MCF 10A (cell line): Measurements from ENCODE around the gene DDX54. TPM values are rescaled to one million over a fixed set of nuclear protein-coding genes. Genes with fewer than 3 reads are reported as not detected.

Source experiments
- BruUV-seq: library from RNA; stranded (reverse); fragments of 400-500 nt; replicated peaks from 2 replicates; lab custom pipeline; 2021; lab: Mats Ljungman, UMichigan
- CTCF ChIA-PET: fragments of 300-600 bp; sonication (Branson Sonifier 250); formaldehyde crosslinking; extraction: SDS; loops from one replicate; lab custom pipeline; 2021; ENCODE audit warnings: antibody characterized with exemption, inconsistent platforms; lab: Yijun Ruan, JAX
- POLR2A ChIA-PET: fragments of 300-600, 350-650 bp; sonication (Branson Sonifier 250); formaldehyde crosslinking; extraction: SDS; loops from one replicate; lab custom pipeline; 2020; ENCODE audit warnings: antibody characterized with exemption, inconsistent platforms; lab: Yijun Ruan, JAX
- DNase-seq: peaks from one replicate; pipeline ENCODE4 v3.0.0-alpha.2; 2018; ENCODE audit not compliant: unreplicated experiment
- H3K27ac Mint-ChIP-seq: one replicate; pipeline ENCODE4 v1.8.0; 2022; ENCODE audit warnings: mild to moderate bottlenecking, low read depth, mixed read lengths; ENCODE audit not compliant: unreplicated experiment
- H3K27me3 Mint-ChIP-seq: one replicate; pipeline ENCODE4 v1.8.0; 2022; ENCODE audit warnings: mixed read lengths; ENCODE audit not compliant: insufficient read depth, unreplicated experiment
- H3K36me3 Mint-ChIP-seq: one replicate; pipeline ENCODE4 v1.8.0; 2022; ENCODE audit warnings: mild to moderate bottlenecking, moderate library complexity, mixed read lengths; ENCODE audit not compliant: insufficient read depth, unreplicated experiment
- H3K4me1 Mint-ChIP-seq: one replicate; pipeline ENCODE4 v1.8.0; 2022; ENCODE audit warnings: mixed read lengths; ENCODE audit not compliant: insufficient read depth, unreplicated experiment
- H3K4me3 Mint-ChIP-seq: one replicate; pipeline ENCODE4 v1.8.0; 2022; ENCODE audit warnings: mild to moderate bottlenecking, moderate library complexity, mixed read lengths; ENCODE audit not compliant: unreplicated experiment
- H3K9me3 Mint-ChIP-seq: one replicate; pipeline ENCODE4 v1.8.0; 2022; ENCODE audit warnings: mixed read lengths; ENCODE audit not compliant: unreplicated experiment
- intact Hi-C: fragments of 100-400 bp; cut with micrococcal nuclease; formaldehyde crosslinking; loops from 2 replicates; pipeline ENCODE4 v1.14.1; 2022
- total RNA-seq: library from RNA; stranded (reverse); gene quantifications from 2 replicates; pipeline ENCODE4 v1.2.3, GENCODE V29; 2022
- TF ChIP-seq, protein P1 (sequence below): fragments of 200-600 bp; IDR thresholded peaks from one replicate; pipeline ENCODE4 v1.8.0; 2022; ENCODE audit warnings: antibody characterized with exemption, mild to moderate bottlenecking; ENCODE audit not compliant: unreplicated experiment

Gene DDX54
- total RNA-seq, 1 experiment from 2014 or later = 75.8 TPM

DNA sequence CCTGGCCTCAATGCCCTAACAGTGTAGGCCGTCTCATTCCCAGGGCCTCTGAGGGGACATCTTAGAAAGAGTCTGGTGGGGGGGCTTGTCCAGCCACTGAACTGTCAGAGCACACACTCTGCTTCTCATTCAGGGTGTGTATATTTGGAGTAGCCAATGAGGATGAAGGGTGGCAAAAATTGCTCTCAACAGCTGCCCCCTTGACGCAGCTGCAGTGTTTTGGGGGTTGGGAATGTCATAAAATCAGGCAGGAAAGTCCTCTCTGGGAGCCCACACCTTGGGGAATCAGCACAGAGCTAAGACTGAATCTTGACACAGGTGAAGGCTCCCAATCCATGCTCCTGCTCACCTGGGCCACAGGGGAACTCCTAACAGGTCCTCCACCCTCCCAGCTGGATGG, 51.2 kb downstream of the DDX54 start:
- no TSS peak for BruUV-seq
- no peaks in the 10 kb centered on the region for H3K27me3 Mint-ChIP-seq
- no peaks in the 10 kb centered on the region for H3K36me3 Mint-ChIP-seq
- H3K4me1 Mint-ChIP-seq = peaks cover 7% of the 10 kb centered on the region
- no peak for DNase-seq
- H3K9me3 Mint-ChIP-seq = no peaks in the 10 kb centered on the region
- TF ChIP-seq, protein P1, sequence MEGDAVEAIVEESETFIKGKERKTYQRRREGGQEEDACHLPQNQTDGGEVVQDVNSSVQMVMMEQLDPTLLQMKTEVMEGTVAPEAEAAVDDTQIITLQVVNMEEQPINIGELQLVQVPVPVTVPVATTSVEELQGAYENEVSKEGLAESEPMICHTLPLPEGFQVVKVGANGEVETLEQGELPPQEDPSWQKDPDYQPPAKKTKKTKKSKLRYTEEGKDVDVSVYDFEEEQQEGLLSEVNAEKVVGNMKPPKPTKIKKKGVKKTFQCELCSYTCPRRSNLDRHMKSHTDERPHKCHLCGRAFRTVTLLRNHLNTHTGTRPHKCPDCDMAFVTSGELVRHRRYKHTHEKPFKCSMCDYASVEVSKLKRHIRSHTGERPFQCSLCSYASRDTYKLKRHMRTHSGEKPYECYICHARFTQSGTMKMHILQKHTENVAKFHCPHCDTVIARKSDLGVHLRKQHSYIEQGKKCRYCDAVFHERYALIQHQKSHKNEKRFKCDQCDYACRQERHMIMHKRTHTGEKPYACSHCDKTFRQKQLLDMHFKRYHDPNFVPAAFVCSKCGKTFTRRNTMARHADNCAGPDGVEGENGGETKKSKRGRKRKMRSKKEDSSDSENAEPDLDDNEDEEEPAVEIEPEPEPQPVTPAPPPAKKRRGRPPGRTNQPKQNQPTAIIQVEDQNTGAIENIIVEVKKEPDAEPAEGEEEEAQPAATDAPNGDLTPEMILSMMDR = no peak
- CTCF ChIA-PET = interaction anchor here (0.8 to 2.3 kb wide), 5 partner anchors 14 to 85 kb away, joined by 3 to 12 read pairs (median 4); no protein-coding TSS in a partner anchor
- H3K27ac Mint-ChIP-seq = no peak overlapping the region
- intact Hi-C loops = no loop called here
- no peak overlapping the region for H3K4me3 Mint-ChIP-seq
- POLR2A ChIA-PET = no interaction called here

DNA sequence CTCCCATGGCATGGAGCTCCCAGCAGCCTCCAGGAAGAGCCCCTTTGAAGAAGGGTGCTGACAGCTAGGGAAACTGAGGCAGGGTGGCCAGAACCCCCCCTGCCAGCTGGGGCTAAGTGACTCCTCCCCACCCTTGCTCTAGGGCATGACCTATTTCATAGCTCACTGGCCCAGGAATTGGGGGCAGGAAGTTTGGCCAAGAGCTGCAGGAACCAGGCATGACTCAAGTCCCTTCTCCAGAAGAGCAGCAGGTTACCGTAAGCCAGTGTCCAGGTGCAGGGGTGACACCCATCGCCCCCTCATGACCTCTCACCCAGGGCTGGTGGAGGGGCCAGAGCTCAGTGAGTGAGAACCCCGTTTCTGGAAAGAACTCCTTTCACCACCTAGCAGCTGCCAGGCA, 51.6 kb downstream of the DDX54 start:
- ChIA-PET CTCF (interaction anchor here (0.7 to 2.3 kb wide), 5 partner anchors 12 to 85 kb away, joined by 3 to 12 read pairs (median 4); no protein-coding TSS in a partner anchor), POLR2A (no interaction called here)
- H3K9me3 Mint-ChIP-seq = no peaks in the 10 kb centered on the region
- intact Hi-C loops = no loop called here
- peaks cover 7% of the 10 kb centered on the region for H3K4me1 Mint-ChIP-seq
- no peaks in the 10 kb centered on the region for H3K36me3 Mint-ChIP-seq
- no peak overlapping the region for H3K4me3 Mint-ChIP-seq
- TF ChIP-seq, protein P1 = no peak
- no TSS peak for BruUV-seq
- H3K27me3 Mint-ChIP-seq = no peaks in the 10 kb centered on the region
- DNase-seq = no peak
- H3K27ac Mint-ChIP-seq = no peak overlapping the region

DNA sequence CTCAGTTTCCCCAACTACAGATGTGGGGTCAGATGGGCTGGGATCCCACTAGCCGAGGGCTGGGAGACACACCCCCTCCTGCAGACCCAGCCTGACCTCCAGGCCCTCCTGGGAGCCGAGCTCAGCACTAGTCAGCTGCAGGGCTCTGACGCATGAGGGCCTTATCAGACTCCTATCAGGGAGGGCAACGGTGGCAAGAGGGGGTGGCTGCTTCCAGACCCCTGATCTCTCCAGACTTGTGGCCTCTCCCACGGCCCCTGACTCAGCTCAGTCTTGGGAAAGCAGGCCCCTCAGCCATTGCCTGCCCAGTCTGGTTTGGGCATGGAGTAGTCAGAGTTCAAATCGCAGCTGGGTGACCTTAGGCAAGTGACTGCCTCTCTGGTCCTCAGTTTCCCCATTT, 52.2 kb downstream of the DDX54 start:
- H3K27ac Mint-ChIP-seq = no peak overlapping the region
- H3K27me3 Mint-ChIP-seq = no peaks in the 10 kb centered on the region

DNA sequence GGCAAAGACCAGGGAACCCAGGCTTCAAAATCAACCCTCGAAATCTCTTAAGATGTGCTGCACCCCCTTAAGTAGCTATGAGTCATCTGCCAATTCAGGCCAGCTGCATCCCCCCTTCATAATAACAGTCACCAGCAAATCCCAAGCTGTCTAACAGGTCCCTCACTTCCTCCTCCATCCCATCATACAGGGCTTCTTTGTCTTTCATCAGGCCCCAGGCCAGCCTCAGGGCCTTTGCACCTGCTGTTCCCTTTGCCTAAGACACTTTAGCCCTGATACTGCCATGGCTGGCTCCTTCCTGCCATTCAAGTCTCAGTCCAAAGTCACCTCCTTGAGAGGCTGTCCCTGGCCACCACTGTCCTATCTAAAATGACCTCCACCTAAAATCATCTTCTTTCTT, 53.7 kb downstream of the DDX54 start:
- POLR2A ChIA-PET = no interaction called here
- CTCF ChIA-PET = interaction anchor here (1.2 kb wide), 1 partner anchor 21 kb away, joined by 5 read pairs; no protein-coding TSS in a partner anchor
- no peak for DNase-seq

More for the DNA sequence above, 52.2 kb downstream of the DDX54 start:
- TF ChIP-seq, protein P1 = no peak
- H3K4me1 Mint-ChIP-seq = peaks cover 7% of the 10 kb centered on the region
- CTCF ChIA-PET = interaction anchor here (0.6 to 0.7 kb wide), 2 partner anchors 13 to 661 kb away, joined by 3 to 4 read pairs; no protein-coding TSS in a partner anchor
- no peaks in the 10 kb centered on the region for H3K9me3 Mint-ChIP-seq
- no peak overlapping the region for H3K4me3 Mint-ChIP-seq
- no peaks in the 10 kb centered on the region for H3K36me3 Mint-ChIP-seq
- DNase-seq = no peak
- POLR2A ChIA-PET = no interaction called here
- intact Hi-C loops = no loop called here
- BruUV-seq = no TSS peak

More for the DNA sequence above, 53.7 kb downstream of the DDX54 start:
- H3K4me3 Mint-ChIP-seq = no peak overlapping the region
- no peak overlapping the region for H3K27ac Mint-ChIP-seq
- intact Hi-C loops = no loop called here
- H3K4me1 Mint-ChIP-seq = peaks cover 7% of the 10 kb centered on the region
- H3K36me3 Mint-ChIP-seq = no peaks in the 10 kb centered on the region
- H3K9me3 Mint-ChIP-seq = no peaks in the 10 kb centered on the region
- no peaks in the 10 kb centered on the region for H3K27me3 Mint-ChIP-seq
- no TSS peak for BruUV-seq
- TF ChIP-seq, protein P1 = no peak
